Loucy (cell line): ENCODE results near the gene INPP4B.

Experiments used
- H2AFZ ChIP-seq: fragments of 200-600 bp; sonication (generic); 2 replicates; pipeline ENCODE4 v1.6.0; 2016; ENCODE audit warnings: antibody characterized with exemption, mild to moderate bottlenecking, low read length, moderate library complexity
- H3F3A ChIP-seq: fragments of 200-600 bp; 2 replicates; pipeline ENCODE4 v1.6.0; 2016; ENCODE audit warnings: antibody characterized with exemption, low read depth, mild to moderate bottlenecking
- H3K27me3 ChIP-seq: fragments of 200-600 bp; sonication (generic); 2 replicates; pipeline ENCODE4 v1.6.1; 2014; ENCODE audit warnings: low read length, mild to moderate bottlenecking; ENCODE audit not compliant: insufficient read depth, poor library complexity, severe bottlenecking
- H3K36me3 ChIP-seq: fragments of 200-600 bp; sonication (generic); 2 replicates; pipeline ENCODE4 v1.6.1; 2016; ENCODE audit warnings: low read length; ENCODE audit not compliant: insufficient read depth
- H3K4me1 ChIP-seq: fragments of 200-600 bp; sonication (generic); 2 replicates; pipeline ENCODE4 v1.5.1; 2014; ENCODE audit warnings: low read length, mild to moderate bottlenecking; ENCODE audit not compliant: insufficient read depth, poor library complexity, severe bottlenecking
- H3K4me2 ChIP-seq: fragments of 200-600 bp; sonication (generic); 2 replicates; pipeline ENCODE4 v1.6.0; 2014; ENCODE audit warnings: antibody characterized with exemption, low read length, low read depth, mild to moderate bottlenecking; ENCODE audit not compliant: poor library complexity, severe bottlenecking
- H3K4me3 ChIP-seq: fragments of 200-600 bp; sonication (generic); 2 replicates; pipeline ENCODE4 v1.5.1; 2014; ENCODE audit warnings: low read length, mild to moderate bottlenecking, mixed read lengths; ENCODE audit not compliant: poor library complexity, severe bottlenecking
- H3K79me2 ChIP-seq: fragments of 200-600 bp; sonication (generic); 2 replicates; pipeline ENCODE4 v1.6.1; 2014; ENCODE audit warnings: low read length; ENCODE audit not compliant: insufficient read depth
- H3K9ac ChIP-seq: fragments of 200-600 bp; sonication (generic); 2 replicates; pipeline ENCODE4 v1.6.0; 2014; ENCODE audit warnings: mild to moderate bottlenecking, low read depth, low read length, moderate library complexity; ENCODE audit not compliant: poor library complexity, severe bottlenecking
- H3K9me2 ChIP-seq: fragments of 200-600 bp; sonication (generic); replicated peaks from 2 replicates; pipeline ENCODE4 v1.6.1; 2016; ENCODE audit warnings: low read depth, low read length, mixed read lengths
- H3K9me3 ChIP-seq: fragments of 200-600 bp; sonication (generic); 2 replicates; pipeline ENCODE4 v1.6.1; 2014; ENCODE audit warnings: mild to moderate bottlenecking, antibody characterized with exemption, low read length, low read depth; ENCODE audit not compliant: insufficient read depth
- H4K20me1 ChIP-seq: fragments of 200-600 bp; sonication (generic); 2 replicates; pipeline ENCODE4 v1.6.0; 2014; ENCODE audit warnings: antibody characterized with exemption, low read length, mild to moderate bottlenecking; ENCODE audit not compliant: insufficient read depth, poor library complexity, severe bottlenecking
- CTCF ChIP-seq: fragments of 200-600 bp; sonication (generic); conservative IDR thresholded peaks from 2 replicates; pipeline ENCODE4 v1.5.1; 2014; ENCODE audit warnings: mild to moderate bottlenecking, antibody characterized with exemption, low read length
- EZH2phosphoT487 ChIP-seq: fragments of 200-600 bp; IDR thresholded peaks from 2 replicates; pipeline ENCODE4 v1.6.1; 2018; ENCODE audit warnings: antibody characterized with exemption, mild to moderate bottlenecking, moderate library complexity, borderline replicate concordance

The INPP4B gene

GRCh38 chr4:142352712-142353111 lies 493.4 kb downstream of the INPP4B start:
- Histone ChIP-seq H4K20me1 (peaks cover 19% of the 10 kb centered on the region), H3K9me2 (no peaks in the 10 kb centered on the region), H3K4me1 (peaks cover 65% of the 10 kb centered on the region), H3F3A (no peaks in the 10 kb centered on the region), H3K9ac (no peak overlapping the region), H2AFZ (no peak overlapping the region), H3K4me2 (no peak overlapping the region), H3K36me3 (no peaks in the 10 kb centered on the region), H3K79me2 (peaks cover 92% of the 10 kb centered on the region), H3K9me3 (no peaks in the 10 kb centered on the region), H3K4me3 (no peak overlapping the region), H3K27me3 (no peaks in the 10 kb centered on the region)
- TF ChIP-seq CTCF (no peak), EZH2phosphoT487 (no peak)

- H3K27me3 ChIP-seq = no peaks in the 10 kb centered on the region
- H3K4me3 ChIP-seq = no peak overlapping the region
- peaks cover 64% of the 10 kb centered on the region for H3K4me1 ChIP-seq
- H3K36me3 ChIP-seq = no peaks in the 10 kb centered on the region
- H3K79me2 ChIP-seq = peaks cover 90% of the 10 kb centered on the region
- no peaks in the 10 kb centered on the region for H3F3A ChIP-seq
- TF ChIP-seq CTCF (no peak), EZH2phosphoT487 (no peak)
- no peak overlapping the region for H2AFZ ChIP-seq
- H3K4me2 ChIP-seq = no peak overlapping the region
- H3K9me2 ChIP-seq = no peaks in the 10 kb centered on the region
- H4K20me1 ChIP-seq = peaks cover 19% of the 10 kb centered on the region
- no peaks in the 10 kb centered on the region for H3K9me3 ChIP-seq
- H3K9ac ChIP-seq = no peak overlapping the region
Measured at GRCh38 chr4:142351958-142352357, 494.1 kb downstream of the INPP4B start.

- no peaks in the 10 kb centered on the region for H3F3A ChIP-seq
- H3K4me3 ChIP-seq = no peak overlapping the region
- H3K79me2 ChIP-seq = peaks cover 90% of the 10 kb centered on the region
- no peak overlapping the region for H2AFZ ChIP-seq
- TF ChIP-seq EZH2phosphoT487 (no peak), CTCF (no peak)
- no peak overlapping the region for H3K4me2 ChIP-seq
- H3K27me3 ChIP-seq = no peaks in the 10 kb centered on the region
- peaks cover 63% of the 10 kb centered on the region for H3K4me1 ChIP-seq
- H3K36me3 ChIP-seq = no peaks in the 10 kb centered on the region
- H4K20me1 ChIP-seq = peaks cover 19% of the 10 kb centered on the region
- no peaks in the 10 kb centered on the region for H3K9me2 ChIP-seq
- H3K9me3 ChIP-seq = no peaks in the 10 kb centered on the region
- H3K9ac ChIP-seq = no peak overlapping the region
Measured at GRCh38 chr4:142350871-142351270, 495.2 kb downstream of the INPP4B start.
